Colonic mucosa (tissue), 4 donors: ENCODE measurements around the gene ATP13A2. TPM values are rescaled to one million over a fixed set of nuclear protein-coding genes. Genes with fewer than 3 reads are reported as not detected.

Source experiments
- DNase-seq: peaks from one replicate; pipeline ENCODE4 v3.0.0-alpha.2; 2020
- H3K27ac ChIP-seq: fragments of 200-600 bp; one replicate; pipeline ENCODE4 v1.8.0; 2021
- H3K27me3 ChIP-seq: fragments of 200-600 bp; one replicate; pipeline ENCODE4 v1.8.0; 2021
- H3K36me3 ChIP-seq: fragments of 200-600 bp; one replicate; pipeline ENCODE4 v1.8.0; 2021
- H3K4me1 ChIP-seq: fragments of 200-600 bp; one replicate; pipeline ENCODE4 v1.8.0; 2021; ENCODE audit warnings: mild to moderate bottlenecking
- H3K4me3 ChIP-seq: fragments of 200-600 bp; one replicate; pipeline ENCODE4 v1.8.0; 2021
- H3K9ac ChIP-seq, 2 donors: one replicate each; pipeline ENCODE4 v1.7.0; 2013; ENCODE audit warnings: control low read depth in 2 of 2, low read depth in 2 of 2, low read length in 2 of 2
- H3K9me3 ChIP-seq: fragments of 200-600 bp; one replicate; pipeline ENCODE4 v1.8.0; 2021
- CTCF ChIP-seq: fragments of 200-600 bp; IDR thresholded peaks from one replicate; pipeline ENCODE4 v1.8.0; 2022; ENCODE audit warnings: antibody characterized with exemption, mild to moderate bottlenecking
- intact Hi-C: fragments of 100-400 bp; cut with DNase I; formaldehyde crosslinking; loops from one replicate; pipeline ENCODE4 v1.14.1; 2022
- total RNA-seq, 2 donors: library from RNA; stranded (reverse); fragmentation: NEBNext Ultra II Directional in 1 of 2; extraction: Animal tissue kit (Norgen Biotek cat#: 25700) in 1 of 2; gene quantifications; one replicate each; pipeline ENCODE4 v1.2.1, GENCODE V29; 2021
- donor health status: healthy.
- donor health status: DM: no; HTN: no; CAD: no.
- donor health status: DM: no; HTN: no; CAD: no.

Gene ATP13A2
- total RNA-seq, 2 donors from 2014 or later: 55.3 to 111 TPM

GRCh38 chr1:17040135-17040534 is 28.4 kb upstream of the ATP13A2 start:
- Histone ChIP-seq H3K27me3 (no peaks in the 10 kb centered on the region), H3K9ac (no peak overlapping the region), H3K36me3 (peaks cover 4% of the 10 kb centered on the region), H3K4me3 (no peak overlapping the region), H3K9me3 (no peaks in the 10 kb centered on the region), H3K27ac (no peak overlapping the region), H3K4me1 (no peaks in the 10 kb centered on the region)
- TF ChIP-seq CTCF: no peak
- intact Hi-C loops: loop anchor here (5.0 kb wide), 1 partner anchor 83 kb away; no protein-coding TSS in a partner anchor
- DNase-seq: no peak

- TF ChIP-seq CTCF: no peak
- Histone ChIP-seq H3K27ac (no peak overlapping the region), H3K9ac (no peak overlapping the region), H3K36me3 (no peaks in the 10 kb centered on the region), H3K9me3 (no peaks in the 10 kb centered on the region), H3K27me3 (no peaks in the 10 kb centered on the region), H3K4me1 (no peaks in the 10 kb centered on the region), H3K4me3 (no peak overlapping the region)
- intact Hi-C loops: no loop called here
- no peak for DNase-seq
Measured at GRCh38 chr1:17039522-17039921, 27.8 kb upstream of the ATP13A2 start.

GRCh38 chr1:17033481-17033880 is 21.8 kb upstream of the ATP13A2 start:
- H3K27ac ChIP-seq: no peak overlapping the region
- H3K36me3 ChIP-seq: peaks cover 6% of the 10 kb centered on the region
- H3K4me1 ChIP-seq: no peaks in the 10 kb centered on the region
- DNase-seq: no peak
- H3K9me3 ChIP-seq: no peaks in the 10 kb centered on the region
- TF ChIP-seq CTCF: no peak
- H3K27me3 ChIP-seq: no peaks in the 10 kb centered on the region
- intact Hi-C loops: no loop called here
- H3K9ac ChIP-seq: no peak overlapping the region
- no peak overlapping the region for H3K4me3 ChIP-seq

- Histone ChIP-seq H3K27ac (no peak overlapping the region), H3K9me3 (no peaks in the 10 kb centered on the region), H3K27me3 (no peaks in the 10 kb centered on the region), H3K4me3 (no peak overlapping the region), H3K9ac (no peak overlapping the region), H3K4me1 (no peaks in the 10 kb centered on the region), H3K36me3 (peaks cover 7% of the 10 kb centered on the region)
- TF ChIP-seq CTCF: no peak
- intact Hi-C loops: no loop called here
- no peak for DNase-seq
Measured at GRCh38 chr1:17032741-17033140, 21.0 kb upstream of the ATP13A2 start.

GRCh38 chr1:17031436-17031835 is 19.7 kb upstream of the ATP13A2 start:
- Histone ChIP-seq H3K27me3 (no peaks in the 10 kb centered on the region), H3K9me3 (no peaks in the 10 kb centered on the region), H3K4me3 (no peak overlapping the region), H3K27ac (no peak overlapping the region), H3K36me3 (peaks cover 15% of the 10 kb centered on the region), H3K9ac (no peak overlapping the region), H3K4me1 (no peaks in the 10 kb centered on the region)
- TF ChIP-seq CTCF: no peak
- DNase-seq: no peak
- intact Hi-C loops: no loop called here

GRCh38 chr1:17030206-17030605 is 18.5 kb upstream of the ATP13A2 start:
- intact Hi-C loops: no loop called here
- Histone ChIP-seq H3K4me1 (no peaks in the 10 kb centered on the region), H3K27me3 (no peaks in the 10 kb centered on the region), H3K9me3 (no peaks in the 10 kb centered on the region), H3K4me3 (no peak overlapping the region), H3K9ac (no peak overlapping the region), H3K36me3 (peaks cover 20% of the 10 kb centered on the region), H3K27ac (no peak overlapping the region)
- no peak for DNase-seq
- no peak for TF ChIP-seq CTCF
